PC-3 (cell line): ENCODE results near the gene CNTNAP2. TPM values are rescaled to one million over a fixed set of nuclear protein-coding genes. Genes with fewer than 3 reads are reported as not detected.

Experiments
- ATAC-seq: fragments of 200-7000 bp; cut with Tn5 transposase; 2 replicates; pipeline ENCODE4 v1.9.1; 2020; ENCODE audit warnings: mild to moderate bottlenecking, moderate library complexity
- BruUV-seq: library from RNA; stranded (reverse); fragments of 400-500 nt; replicated peaks from 2 replicates; lab custom pipeline; 2021; lab: Mats Ljungman, UMichigan
- CTCF ChIA-PET: fragments of 300-600 bp; sonication (Branson Sonifier 250); formaldehyde crosslinking; loops from one replicate; lab custom pipeline; 2022; ENCODE audit warnings: antibody characterized with exemption; lab: Charles Lee
- POLR2A ChIA-PET: fragments of 300-600 bp; sonication (Branson Sonifier 250); formaldehyde crosslinking; loops from one replicate; lab custom pipeline; 2022; ENCODE audit warnings: antibody characterized with exemption; ENCODE audit not compliant: unreplicated experiment; lab: Charles Lee
- DNase-seq: peaks from one replicate; pipeline ENCODE4 v3.0.0-alpha.2; 2015
- H2AFZ ChIP-seq: fragments of 300-600 bp; sonication (generic); 2 replicates; pipeline ENCODE4 v1.6.0; 2016; ENCODE audit warnings: antibody characterized with exemption, low read length
- H3F3A ChIP-seq: fragments of 300-600 bp; sonication (generic); one replicate; pipeline ENCODE4 v1.6.0; 2017; ENCODE audit warnings: antibody characterized with exemption, low read length, control low read depth, mild to moderate bottlenecking; ENCODE audit not compliant: unreplicated experiment
- H3K27ac ChIP-seq: fragments of 300-600 bp; sonication (generic); 2 replicates; pipeline ENCODE4 v1.5.1; 2016; ENCODE audit warnings: mild to moderate bottlenecking, low read length
- H3K27me3 ChIP-seq: fragments of 300-600 bp; sonication (generic); 2 replicates; pipeline ENCODE4 v1.6.1; 2016; ENCODE audit warnings: low read length, mixed read lengths
- H3K36me3 ChIP-seq: fragments of 300-600 bp; sonication (generic); 2 replicates; pipeline ENCODE4 v1.6.1; 2016; ENCODE audit warnings: low read depth, mixed run types, low read length, mixed read lengths
- H3K4me1 ChIP-seq: fragments of 300-600 bp; sonication (generic); 2 replicates; pipeline ENCODE4 v1.5.1; 2016; ENCODE audit warnings: low read length; ENCODE audit not compliant: insufficient read depth
- H3K4me2 ChIP-seq: fragments of 300-600 bp; sonication (generic); 2 replicates; pipeline ENCODE4 v1.6.0; 2016; ENCODE audit warnings: low read length
- H3K4me3 ChIP-seq: fragments of 300-600 bp; sonication (generic); 2 replicates; pipeline ENCODE4 v1.5.1; 2016; ENCODE audit warnings: mild to moderate bottlenecking, low read length, mixed read lengths
- H3K79me2 ChIP-seq: fragments of 300-600 bp; sonication (generic); 2 replicates; pipeline ENCODE4 v1.6.1; 2017; ENCODE audit warnings: low read length, mixed read lengths
- H3K9ac ChIP-seq: fragments of 300-600 bp; sonication (generic); 2 replicates; pipeline ENCODE4 v1.6.0; 2016; ENCODE audit warnings: mild to moderate bottlenecking, low read length
- H3K9me2 ChIP-seq: fragments of 300-600 bp; sonication (generic); replicated peaks from 2 replicates; pipeline ENCODE4 v1.6.1; 2016; ENCODE audit warnings: mixed run types, low read length, mixed read lengths
- H3K9me3 ChIP-seq: fragments of 300-600 bp; sonication (generic); 2 replicates; pipeline ENCODE4 v1.6.1; 2016; ENCODE audit warnings: low read length, mixed read lengths
- H4K20me1 ChIP-seq: fragments of 300-600 bp; sonication (generic); 2 replicates; pipeline ENCODE4 v1.6.1; 2016; ENCODE audit warnings: low read length, mixed read lengths
- CTCF ChIP-seq: fragments of 300-600 bp; sonication (generic); conservative IDR thresholded peaks from 2 replicates; pipeline ENCODE4 v1.5.1; 2017; ENCODE audit warnings: antibody characterized with exemption, low read depth, mild to moderate bottlenecking, low read length
- EZH2 ChIP-seq: fragments of 300-600 bp; sonication (generic); IDR thresholded peaks from one replicate; pipeline ENCODE4 v1.6.1; 2017; ENCODE audit warnings: antibody characterized with exemption, mild to moderate bottlenecking, low read length; ENCODE audit not compliant: unreplicated experiment
- EZH2phosphoT487 ChIP-seq: fragments of 300-600 bp; sonication (generic); IDR thresholded peaks from 2 replicates; pipeline ENCODE4 v1.6.1; 2018; ENCODE audit warnings: mild to moderate bottlenecking, antibody characterized with exemption, low read length, borderline replicate concordance
- intact Hi-C: fragments of 100-400 bp; cut with micrococcal nuclease; formaldehyde crosslinking; loops from 2 replicates; pipeline ENCODE4 v1.9.0; 2023
- total RNA-seq: library from RNA; depleted of rRNA; stranded (reverse); fragments of >200 nt; gene quantifications from 2 replicates; pipeline ENCODE4 v1.2.3, GENCODE V29; 2014

CNTNAP2 gene
- total RNA-seq, 1 experiment from 2014 or later = 1.5 TPM

DNA sequence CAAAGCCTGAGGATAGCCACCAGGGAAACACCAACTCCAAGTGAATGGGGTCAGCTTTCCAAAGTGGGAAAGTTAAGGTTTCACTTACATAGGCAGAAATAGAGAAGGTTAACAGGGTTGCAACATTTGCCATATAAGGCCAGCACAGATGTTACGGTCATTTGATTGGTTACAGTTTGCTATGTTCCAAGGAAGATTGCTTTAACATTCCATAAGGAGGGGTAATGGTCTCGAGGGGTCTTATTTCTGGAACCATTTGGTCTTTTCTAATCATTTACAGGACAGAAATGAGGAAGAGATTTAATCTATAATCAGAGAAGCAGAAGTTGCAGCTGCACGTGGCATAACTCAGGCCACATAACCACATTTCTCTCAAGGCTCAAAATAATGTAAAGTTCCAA, 1794.6 kb downstream of the CNTNAP2 start:
- no TSS peak for BruUV-seq
- no peaks in the 10 kb centered on the region for H3K27me3 ChIP-seq
- ChIA-PET POLR2A (interaction anchor here (0.6 kb wide), 1 partner anchor 206 kb away, joined by 3 read pairs; no protein-coding TSS in a partner anchor), CTCF (no interaction called here)
- DNase-seq (no peak), ATAC-seq (no peak)
- no peaks in the 10 kb centered on the region for H3K79me2 ChIP-seq
- H4K20me1 ChIP-seq = no peaks in the 10 kb centered on the region
- TF ChIP-seq CTCF (no peak), EZH2phosphoT487 (no peak), EZH2 (no peak)
- H3K4me2 ChIP-seq = no peak overlapping the region
- no peaks in the 10 kb centered on the region for H3F3A ChIP-seq
- no peaks in the 10 kb centered on the region for H3K4me1 ChIP-seq
- H3K36me3 ChIP-seq = no peaks in the 10 kb centered on the region
- H3K9me2 ChIP-seq = no peaks in the 10 kb centered on the region
- H3K9ac ChIP-seq = no peak overlapping the region
- H3K27ac ChIP-seq = no peak overlapping the region
- H2AFZ ChIP-seq = no peak overlapping the region
- H3K9me3 ChIP-seq = no peaks in the 10 kb centered on the region
- intact Hi-C loops = no loop called here
- H3K4me3 ChIP-seq = no peak overlapping the region

DNA sequence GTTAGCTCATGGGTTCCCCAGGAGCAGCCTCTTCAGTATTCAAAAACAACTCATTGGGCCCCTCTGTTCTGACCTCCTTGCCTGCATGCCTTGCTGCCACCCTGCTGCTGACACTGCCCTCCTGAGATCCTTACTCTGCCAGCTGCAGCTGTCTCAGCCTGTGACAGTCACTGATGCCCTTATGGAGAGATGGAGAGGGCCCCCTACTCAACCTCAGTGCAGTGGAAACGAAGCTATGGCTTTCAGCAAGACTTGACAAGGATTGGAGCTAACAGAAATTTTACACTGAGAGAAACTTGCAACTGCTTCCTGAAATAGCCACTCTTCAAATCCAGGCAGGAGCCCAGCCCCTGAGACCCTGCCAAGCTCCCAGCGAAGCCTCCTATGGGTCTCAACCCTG, 1795.7 kb downstream of the CNTNAP2 start:
- BruUV-seq = no TSS peak
- Histone ChIP-seq H3K4me3 (no peak overlapping the region), H3K9me2 (no peaks in the 10 kb centered on the region), H3K36me3 (no peaks in the 10 kb centered on the region), H3K27ac (no peak overlapping the region), H3K9ac (no peak overlapping the region), H4K20me1 (no peaks in the 10 kb centered on the region), H3K4me1 (no peaks in the 10 kb centered on the region), H3K4me2 (no peak overlapping the region), H3F3A (no peaks in the 10 kb centered on the region), H3K27me3 (no peaks in the 10 kb centered on the region), H2AFZ (no peak overlapping the region), H3K9me3 (no peaks in the 10 kb centered on the region), H3K79me2 (no peaks in the 10 kb centered on the region)
- no peak for TF ChIP-seq CTCF
- TF ChIP-seq EZH2phosphoT487 = no peak
- ChIA-PET POLR2A (no interaction called here), CTCF (no interaction called here)
- DNase-seq = no peak
- intact Hi-C loops = no loop called here
- no peak for ATAC-seq

DNA sequence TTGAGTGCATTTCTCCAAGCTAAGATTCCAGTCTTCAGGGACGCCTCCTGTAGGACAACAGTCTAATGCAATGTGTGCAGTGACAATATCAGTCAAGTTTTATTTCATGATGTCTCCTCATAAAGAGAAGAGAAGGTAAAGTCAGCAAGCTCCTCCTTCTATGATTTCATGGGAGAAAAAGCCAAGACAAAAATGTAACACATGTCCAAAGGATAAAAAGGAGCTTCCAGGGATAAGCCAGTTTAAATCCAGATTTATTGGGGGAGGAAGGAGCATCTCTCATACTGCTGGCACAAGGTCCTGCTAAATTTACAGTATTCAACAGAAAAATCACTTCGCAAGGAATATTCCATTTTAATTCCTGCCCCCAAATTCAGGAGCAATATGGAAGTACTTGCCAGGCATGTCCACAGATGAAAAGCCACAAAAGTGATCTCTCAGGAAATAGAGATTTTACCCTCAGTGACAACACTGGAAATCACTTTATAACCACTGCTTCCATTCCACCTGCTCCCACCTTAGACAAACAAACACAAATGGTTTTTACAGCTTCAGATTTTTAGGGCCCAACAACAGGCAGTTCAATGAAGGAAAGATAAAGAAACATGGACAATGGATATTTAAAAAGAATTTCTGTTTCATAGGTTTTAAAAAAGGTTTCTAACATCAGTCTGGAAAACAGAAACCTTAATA, 1796.5 kb downstream of the CNTNAP2 start:
- H3K9me3 ChIP-seq = no peaks in the 10 kb centered on the region
- ChIA-PET CTCF (no interaction called here), POLR2A (no interaction called here)
- no peak overlapping the region for H3K27ac ChIP-seq
- H3K9me2 ChIP-seq = no peaks in the 10 kb centered on the region
- no peak for DNase-seq
- no peak overlapping the region for H2AFZ ChIP-seq
- TF ChIP-seq EZH2phosphoT487 (no peak), CTCF (no peak), EZH2 (no peak)
- ATAC-seq = no peak
- BruUV-seq = no TSS peak
- no peaks in the 10 kb centered on the region for H3K79me2 ChIP-seq
- H3K4me2 ChIP-seq = no peak overlapping the region
- H3F3A ChIP-seq = no peaks in the 10 kb centered on the region
- no peak overlapping the region for H3K9ac ChIP-seq
- intact Hi-C loops = no loop called here
- no peaks in the 10 kb centered on the region for H4K20me1 ChIP-seq
- H3K27me3 ChIP-seq = no peaks in the 10 kb centered on the region
- no peak overlapping the region for H3K4me3 ChIP-seq
- no peaks in the 10 kb centered on the region for H3K4me1 ChIP-seq
- H3K36me3 ChIP-seq = no peaks in the 10 kb centered on the region
